Measurements from ENCODE around the gene GYG1.
"Not testable (repeated sequence)": the region's sequence is repeated elsewhere in the genome, so short reads cannot be mapped to it uniquely, and the experiment has no call there.

Gene GYG1

DNA sequence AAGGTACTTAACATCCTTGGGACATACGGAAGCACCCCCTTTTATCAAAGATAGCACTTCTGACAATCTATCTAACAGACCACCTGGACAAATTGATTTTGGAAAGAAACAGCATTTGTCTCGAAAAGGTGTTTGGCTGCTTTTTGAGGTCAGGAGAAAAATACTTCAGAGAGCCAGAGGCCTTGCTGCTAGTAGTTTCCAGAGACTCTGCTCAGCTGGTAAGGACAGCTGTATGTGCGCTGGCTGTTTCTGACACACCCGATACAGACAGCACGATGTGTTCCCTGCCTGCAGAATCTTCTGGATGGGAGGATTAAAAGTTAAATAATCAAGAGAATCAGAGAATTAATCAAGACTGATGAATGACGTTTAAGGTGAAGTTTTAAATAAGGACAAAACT lies 15.6 kb upstream of the GYG1 start:
- H3K4me3 ChIP-seq (ENCODE audit: low read length) = no peak overlapping the region

GRCh38 chr3:148981273-148981672 lies 10.1 kb upstream of the GYG1 start:
- H3K4me3 ChIP-seq (ENCODE audit: low read length) = no peak overlapping the region
- no peak for DNase-seq (ENCODE audit: low read depth, low spot score)

More for the DNA sequence above, 15.6 kb upstream of the GYG1 start:
- no peak for DNase-seq (ENCODE audit: low read depth, low spot score)

GRCh38 chr3:148987551-148987950 lies 3.8 kb upstream of the GYG1 start:
- H3K4me3 ChIP-seq (ENCODE audit: low read length); DNase-seq (ENCODE audit: low read depth, low spot score): not testable (repeated sequence)

- no peak for DNase-seq (ENCODE audit: low read depth, low spot score)
- H3K4me3 ChIP-seq (ENCODE audit: low read length) = no peak overlapping the region
These were observed 1.1 kb upstream of the GYG1 start for GRCh38 chr3:148990236-148990635.

DNA sequence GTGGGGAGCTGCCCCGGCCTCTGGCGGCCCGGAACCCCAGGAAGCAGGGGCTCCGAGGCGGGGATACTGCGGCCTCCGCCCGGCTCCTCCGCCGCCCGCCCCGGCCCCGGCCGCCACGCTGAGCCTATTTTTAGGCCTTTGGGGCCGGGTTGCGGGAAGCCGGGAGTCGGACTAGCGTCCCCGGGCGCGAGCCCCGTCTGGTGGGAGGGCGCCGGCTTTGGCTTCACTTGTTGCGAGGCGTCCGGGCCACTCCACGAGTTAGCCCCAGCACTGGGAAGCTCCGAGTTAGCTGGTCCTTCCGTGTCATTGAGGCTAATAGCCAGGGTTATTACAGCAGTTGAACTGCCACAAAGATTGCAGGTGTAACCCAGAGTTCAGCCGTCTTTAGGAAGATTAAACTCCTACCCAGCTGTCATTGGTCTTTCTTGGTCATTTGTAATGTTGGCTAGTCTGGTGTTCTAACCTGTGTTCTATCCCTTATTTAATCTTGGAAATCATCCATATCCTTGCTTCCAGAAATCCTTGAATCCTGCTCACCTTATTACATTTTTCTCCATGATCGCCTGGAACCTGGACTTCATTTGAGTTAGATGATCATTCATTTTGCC lies 791 bp downstream of the GYG1 start:
- H3K4me3 ChIP-seq (ENCODE audit: low read length) = peak overlapping the region; percentile 63
- no peak for DNase-seq (ENCODE audit: low read depth, low spot score)

DNA sequence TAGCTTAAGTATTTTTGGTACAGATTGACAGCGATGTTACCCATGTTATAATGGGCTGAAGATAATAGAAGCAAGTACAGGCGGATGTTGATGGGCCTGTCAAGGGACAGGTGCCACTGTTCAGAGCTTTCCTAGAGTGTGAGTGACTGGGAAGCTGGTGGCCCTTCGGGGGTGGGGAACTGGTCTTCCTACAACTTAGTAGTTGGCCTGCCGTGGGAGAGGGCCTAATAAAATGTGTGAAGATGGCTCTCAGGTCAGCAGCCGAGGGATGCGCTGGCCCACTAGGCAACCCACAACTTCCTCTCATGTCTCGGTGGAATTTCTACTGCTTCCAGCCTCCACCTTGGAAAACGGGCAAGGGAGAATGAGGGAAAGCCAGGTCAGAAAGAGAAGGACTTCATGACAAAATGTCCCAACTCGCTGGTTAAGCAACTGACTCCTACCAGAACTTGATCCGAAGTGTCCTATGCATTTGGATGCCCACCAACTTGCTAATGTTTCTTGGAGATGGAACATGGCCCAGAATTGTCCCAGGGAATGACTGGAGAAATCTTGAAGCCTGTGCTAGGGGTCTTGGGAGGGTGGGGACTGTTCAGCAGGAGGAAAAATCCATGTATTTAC lies 1.4 kb downstream of the GYG1 start:
- no peak overlapping the region for H3K4me3 ChIP-seq (ENCODE audit: low read length)
- no peak for DNase-seq (ENCODE audit: low read depth, low spot score)

- no peak overlapping the region for H3K4me3 ChIP-seq (ENCODE audit: low read length)
- DNase-seq (ENCODE audit: low read depth, low spot score) = no peak
These were observed 6.3 kb downstream of the GYG1 start for GRCh38 chr3:148997623-148998022.

DNA sequence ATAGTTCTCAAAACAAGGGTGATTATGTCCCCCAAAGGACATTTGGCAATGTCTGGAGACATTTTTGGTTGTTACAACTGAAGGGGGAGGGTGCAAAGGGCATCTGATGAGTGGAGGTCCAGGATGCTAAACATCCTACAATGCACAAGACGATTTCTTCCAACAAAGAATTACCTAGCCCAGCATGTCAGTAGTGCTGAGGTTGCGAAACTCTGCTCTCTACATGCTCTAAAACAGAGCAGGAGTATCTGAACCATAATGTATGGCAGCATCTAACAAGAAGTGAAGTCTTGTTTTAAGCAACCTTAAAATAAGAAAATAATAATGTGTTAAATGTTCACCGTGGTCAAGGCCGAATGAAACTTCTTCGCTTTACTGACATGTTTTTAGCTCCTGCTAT lies 7.0 kb downstream of the GYG1 start:
- no peak overlapping the region for H3K4me3 ChIP-seq (ENCODE audit: low read length)
- no peak for DNase-seq (ENCODE audit: low read depth, low spot score)

DNA sequence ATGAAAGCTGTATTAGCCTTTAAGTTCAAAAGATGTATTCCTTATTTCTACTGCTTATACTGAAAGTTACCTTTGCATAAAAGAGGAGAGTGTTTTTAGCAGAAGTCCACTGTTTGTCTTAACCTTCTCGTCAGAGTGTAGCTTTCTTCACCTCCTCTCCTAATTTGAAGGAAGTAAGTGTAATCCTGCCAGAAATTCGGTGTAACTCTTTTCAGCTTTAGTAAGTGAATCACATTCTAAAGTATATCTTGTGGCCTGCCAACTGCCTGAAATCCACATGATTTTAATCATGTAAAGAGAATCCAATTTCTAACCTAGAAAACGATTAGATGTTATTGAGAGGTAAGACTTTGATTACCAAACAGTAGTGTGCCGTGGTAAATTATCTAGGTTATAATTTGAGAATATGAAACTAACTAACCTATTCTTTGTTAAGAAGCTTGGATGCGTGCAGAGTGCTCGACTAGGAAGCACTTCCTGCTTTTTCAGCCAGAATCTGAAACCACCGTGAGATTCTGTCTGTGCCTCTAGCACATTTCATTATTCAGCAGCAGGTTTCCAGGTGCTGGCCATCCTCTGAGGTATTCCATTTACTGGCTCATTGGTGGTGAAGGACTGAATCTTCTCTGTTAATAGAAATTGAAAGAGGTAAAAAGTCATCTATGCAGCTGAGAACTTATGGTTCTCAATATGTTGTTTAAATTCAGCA lies 7.5 kb downstream of the GYG1 start:
- H3K4me3 ChIP-seq (ENCODE audit: low read length) = no peak overlapping the region
- no peak for DNase-seq (ENCODE audit: low read depth, low spot score)

DNA sequence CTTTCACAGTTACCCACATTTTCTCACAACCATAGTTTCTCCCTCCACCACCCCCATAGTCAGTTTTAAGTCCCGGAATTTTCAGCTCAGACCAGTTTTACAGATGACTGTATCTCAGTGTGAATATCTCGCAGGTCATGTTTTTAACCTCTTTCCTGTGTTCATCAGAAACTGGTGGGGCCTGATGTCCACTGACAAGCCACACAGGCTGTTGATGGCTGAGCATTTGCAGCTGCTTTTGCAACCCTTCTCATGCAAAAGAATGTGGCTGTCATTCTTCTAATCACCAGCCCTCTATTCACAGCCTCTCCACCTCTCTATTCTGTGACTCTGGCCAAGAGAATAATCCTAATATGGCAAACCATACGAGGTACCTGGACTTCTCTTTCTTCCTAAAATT lies 8.5 kb downstream of the GYG1 start:
- DNase-seq (ENCODE audit: low read depth, low spot score) = no peak
- no peak overlapping the region for H3K4me3 ChIP-seq (ENCODE audit: low read length)

DNA sequence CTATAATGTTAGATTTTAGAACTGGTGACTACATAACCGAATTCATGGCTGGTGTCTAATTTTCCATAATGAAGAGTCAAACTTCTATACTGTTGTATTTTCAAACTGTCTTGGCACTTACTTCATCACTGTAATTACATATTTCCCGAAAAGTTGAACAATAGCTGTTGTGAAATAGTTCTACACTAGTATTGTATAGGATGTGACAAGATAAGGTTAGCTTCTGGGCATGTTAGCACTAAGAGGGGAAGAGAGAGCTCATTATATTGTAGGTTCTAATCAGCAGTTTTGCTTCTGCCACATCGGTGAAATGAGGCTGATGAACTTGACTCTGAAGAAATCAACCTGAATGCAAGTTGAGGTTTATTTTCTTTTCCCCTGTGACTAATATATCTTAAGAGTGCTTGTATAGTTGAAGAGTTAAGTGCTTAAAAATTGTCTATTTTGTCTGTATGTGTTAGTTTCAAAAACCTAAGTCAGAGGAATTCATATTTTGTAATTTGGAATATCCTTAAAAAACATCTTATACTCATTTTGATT lies 8.9 kb downstream of the GYG1 start:
- no peak for DNase-seq (ENCODE audit: low read depth, low spot score)
- no peak overlapping the region for H3K4me3 ChIP-seq (ENCODE audit: low read length)

DNA sequence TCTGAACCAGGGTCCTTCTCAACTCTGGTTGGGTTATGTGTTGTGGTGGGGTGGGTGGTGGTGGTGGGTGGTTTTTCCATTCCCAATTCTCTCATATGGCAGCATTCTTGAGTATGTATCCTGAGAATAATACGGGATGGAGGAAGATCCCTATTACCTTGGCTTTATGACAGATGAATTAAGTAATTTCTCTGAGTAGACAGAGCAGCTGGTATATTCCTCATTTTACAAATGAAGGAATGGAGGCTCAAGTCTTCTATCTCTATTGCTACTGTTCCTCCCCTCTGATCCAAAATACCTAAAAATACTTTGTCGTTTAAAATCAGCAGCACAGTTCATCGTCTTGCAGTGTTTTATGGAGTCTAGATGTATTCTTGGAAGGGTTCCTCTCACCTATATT lies 10.4 kb downstream of the GYG1 start:
- DNase-seq (ENCODE audit: low read depth, low spot score) = no peak
- no peak overlapping the region for H3K4me3 ChIP-seq (ENCODE audit: low read length)

DNA sequence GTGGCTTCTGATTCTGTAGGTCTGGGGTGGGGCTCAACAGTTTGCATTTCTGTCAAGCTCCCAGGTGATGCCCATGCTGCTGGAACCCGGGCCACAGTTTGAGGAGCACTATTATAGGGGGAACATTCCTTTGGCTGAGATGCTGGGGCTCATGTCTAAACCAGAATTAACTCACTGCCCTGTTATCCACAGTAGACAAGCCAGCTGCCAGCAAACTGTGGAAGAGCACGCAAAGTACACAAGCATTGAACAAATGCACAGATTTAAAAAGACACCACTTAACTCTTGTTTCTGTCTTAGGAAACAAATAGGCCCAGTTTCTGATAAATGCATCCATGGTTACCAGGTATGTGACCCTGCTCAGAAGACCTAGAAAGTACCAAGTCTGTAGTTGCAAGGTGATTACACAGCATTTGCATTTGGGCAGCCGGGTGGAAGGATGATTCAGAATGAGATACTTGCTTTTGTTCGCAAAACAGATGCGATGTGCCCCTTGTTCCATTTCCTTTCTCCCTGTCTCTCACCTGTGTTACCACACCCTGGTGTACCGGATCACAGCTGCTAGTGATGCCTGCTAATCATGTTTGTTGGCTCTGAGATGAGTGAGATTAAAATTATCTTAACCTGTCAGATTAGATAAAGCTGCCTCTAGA lies 12.4 kb downstream of the GYG1 start:
- no peak overlapping the region for H3K4me3 ChIP-seq (ENCODE audit: low read length)
- no peak for DNase-seq (ENCODE audit: low read depth, low spot score)

- no peak overlapping the region for H3K4me3 ChIP-seq (ENCODE audit: low read length)
- no peak for DNase-seq (ENCODE audit: low read depth, low spot score)
These were observed 13.3 kb downstream of the GYG1 start for GRCh38 chr3:149004622-149005021.

DNA sequence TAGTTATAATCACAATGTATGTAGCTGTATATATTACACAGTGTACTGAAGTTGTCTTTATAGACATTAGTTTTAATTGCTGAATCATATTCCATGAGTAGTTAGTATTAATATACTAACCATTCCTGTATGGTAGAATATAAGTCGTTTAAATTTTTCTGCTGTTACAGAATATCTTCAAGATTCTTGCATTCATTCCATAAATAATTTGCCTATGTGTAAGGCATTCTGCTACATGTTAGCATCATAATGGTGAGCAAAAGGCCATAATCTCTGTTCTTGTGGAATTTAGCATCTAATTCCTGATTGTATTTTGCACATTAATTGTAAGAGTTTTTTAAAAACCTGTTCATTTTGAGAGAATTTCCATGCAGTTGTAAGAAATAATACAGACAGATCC lies 14.1 kb downstream of the GYG1 start:
- no peak overlapping the region for H3K4me3 ChIP-seq (ENCODE audit: low read length)
- no peak for DNase-seq (ENCODE audit: low read depth, low spot score)

- no peak overlapping the region for H3K4me3 ChIP-seq (ENCODE audit: low read length)
- DNase-seq (ENCODE audit: low read depth, low spot score) = no peak
These were observed 16.4 kb downstream of the GYG1 start for GRCh38 chr3:149007567-149008257.

DNA sequence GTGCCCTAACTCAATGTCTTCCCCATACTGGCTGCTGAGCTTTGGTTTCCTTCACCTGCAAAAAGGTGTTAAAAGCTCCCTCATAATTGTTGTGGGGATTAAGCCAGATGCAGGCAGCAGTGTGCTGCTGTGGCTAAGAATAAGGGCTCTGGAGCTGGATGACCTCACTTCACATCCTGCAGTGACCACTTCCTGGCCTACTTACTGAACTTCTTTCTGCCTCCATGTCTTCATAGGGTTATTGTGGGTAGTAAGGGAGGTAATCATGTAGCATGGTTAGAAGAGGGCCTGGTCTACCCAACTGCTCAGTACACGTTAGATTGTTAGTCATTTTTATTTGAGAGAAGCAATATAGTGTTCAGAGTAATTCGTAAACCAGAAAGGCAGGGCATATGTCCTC lies 18.4 kb downstream of the GYG1 start:
- peak; percentile 54 for DNase-seq (ENCODE audit: low read depth, low spot score)
- H3K4me3 ChIP-seq (ENCODE audit: low read length) = no peak overlapping the region

- DNase-seq (ENCODE audit: low read depth, low spot score) = no peak
- no peak overlapping the region for H3K4me3 ChIP-seq (ENCODE audit: low read length)
These were observed 19.2 kb downstream of the GYG1 start for GRCh38 chr3:149010504-149010951.

DNA sequence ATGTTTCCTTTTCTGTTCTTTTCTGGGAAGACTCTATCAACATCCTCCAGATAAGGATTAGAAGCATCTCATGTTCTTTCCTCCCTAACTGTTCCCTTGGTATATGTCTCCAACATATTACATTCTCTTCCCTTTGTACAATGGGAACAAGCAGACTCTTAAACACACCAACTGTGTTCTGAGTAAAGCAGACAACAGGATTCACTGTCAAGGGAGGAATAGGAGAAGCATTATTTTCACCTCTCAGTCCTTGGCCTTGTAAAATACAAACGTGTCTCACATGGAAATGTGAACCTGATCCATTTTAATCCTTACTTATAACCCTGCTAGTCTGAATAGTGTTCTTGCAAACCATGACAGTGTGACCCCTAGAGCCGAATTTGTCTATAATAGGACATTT lies 19.6 kb downstream of the GYG1 start:
- no peak for DNase-seq (ENCODE audit: low read depth, low spot score)
- no peak overlapping the region for H3K4me3 ChIP-seq (ENCODE audit: low read length)

Data from Jurkat, Clone E6-1 (cell line).